Caco-2 (cell line): Measurements from ENCODE around the gene CNN3. TPM values are rescaled to one million over a fixed set of nuclear protein-coding genes. Genes with fewer than 3 reads are reported as not detected.
"Not testable (repeated sequence)": the region's sequence is repeated elsewhere in the genome, so short reads cannot be mapped to it uniquely, and the experiment has no call there.

Source experiments
- BruUV-seq: library from RNA; stranded (reverse); fragments of 400-500 nt; replicated peaks from 2 replicates; lab custom pipeline; 2021; lab: Mats Ljungman, UMichigan
- CTCF ChIA-PET: fragments of 300-600 bp; sonication (Branson Sonifier 250); formaldehyde crosslinking; loops from one replicate; lab custom pipeline; 2022; ENCODE audit warnings: antibody characterized with exemption; lab: Charles Lee
- POLR2A ChIA-PET: fragments of 300-600 bp; sonication (Branson Sonifier 250); formaldehyde crosslinking; loops from one replicate; lab custom pipeline; 2022; ENCODE audit warnings: antibody characterized with exemption; lab: Charles Lee
- DNase-seq, 2 experiments: peaks; one replicate each; pipeline versions ENCODE4 v3.0.0 to v3.0.0-alpha.2; 2020 to 2022
- H3K27me3 ChIP-seq: replicated peaks from 2 replicates; pipeline ENCODE4 v1.6.0; 2011; ENCODE audit warnings: low read length; ENCODE audit not compliant: control insufficient read depth, insufficient read depth
- H3K36me3 ChIP-seq: 2 replicates; pipeline ENCODE4 v1.5.1; 2011; ENCODE audit warnings: low read length; ENCODE audit not compliant: control insufficient read depth, insufficient read depth
- H3K4me1 ChIP-seq: fragments of 250-450 bp; sonication (Bioruptor Pico); 2 replicates; pipeline ENCODE4 v1.5.1; 2020; ENCODE audit warnings: mild to moderate bottlenecking
- H3K4me3 ChIP-seq: 2 replicates; pipeline ENCODE4 v1.5.1; 2011; ENCODE audit warnings: low read depth, mild to moderate bottlenecking, control low read depth, low read length
- H3K9me3 ChIP-seq: fragments of 250-450 bp; sonication (Bioruptor Pico); 2 replicates; pipeline ENCODE4 v1.5.1; 2020; ENCODE audit warnings: mild to moderate bottlenecking, moderate library complexity
- H3K27ac Mint-ChIP-seq: one replicate; pipeline ENCODE4 v1.8.0; 2022; ENCODE audit warnings: mixed read lengths; ENCODE audit not compliant: unreplicated experiment
- H3K27me3 Mint-ChIP-seq: one replicate; pipeline ENCODE4 v1.8.0; 2022; ENCODE audit warnings: mixed read lengths; ENCODE audit not compliant: insufficient read depth, unreplicated experiment
- H3K36me3 Mint-ChIP-seq: one replicate; pipeline ENCODE4 v1.8.0; 2022; ENCODE audit warnings: mild to moderate bottlenecking, mixed read lengths; ENCODE audit not compliant: insufficient read depth, unreplicated experiment
- H3K4me1 Mint-ChIP-seq: one replicate; pipeline ENCODE4 v1.8.0; 2022; ENCODE audit warnings: low read depth, mixed read lengths; ENCODE audit not compliant: unreplicated experiment
- H3K4me3 Mint-ChIP-seq: one replicate; pipeline ENCODE4 v1.8.0; 2022; ENCODE audit warnings: mild to moderate bottlenecking, moderate library complexity, mixed read lengths; ENCODE audit not compliant: unreplicated experiment
- H3K9me3 Mint-ChIP-seq: one replicate; pipeline ENCODE4 v1.8.0; 2022; ENCODE audit warnings: mixed read lengths; ENCODE audit not compliant: unreplicated experiment
- intact Hi-C: fragments of 100-400 bp; cut with micrococcal nuclease; formaldehyde crosslinking; loops from one replicate; pipeline ENCODE4 v1.10.0; 2022; ENCODE audit not compliant: unreplicated experiment
- total RNA-seq: library from RNA; stranded (reverse); gene quantifications from 2 replicates; pipeline ENCODE4 v1.2.3, GENCODE V29; 2022
- TF ChIP-seq, protein P1 (sequence below), 2 experiments: fragments of 200-600 bp in 1 of 2; IDR thresholded peaks; 1 replicate in 1 of 2; 2 replicates in 1 of 2; pipeline versions ENCODE4 v1.5.1 to v1.8.0; 2011 to 2022; ENCODE audit warnings: antibody characterized with exemption in 1 of 2, control low read depth in 1 of 2, inconsistent platforms in 1 of 2, low read depth in 1 of 2, low read length in 1 of 2, mild to moderate bottlenecking in 1 of 2, moderate library complexity in 1 of 2; ENCODE audit not compliant: insufficient read depth in 1 of 2, severe bottlenecking in 1 of 2, unreplicated experiment in 1 of 2

Gene CNN3
- total RNA-seq, 1 experiment from 2014 or later: 329 TPM

- no peaks in the 10 kb centered on the region for H3K36me3 Mint-ChIP-seq
- peaks cover 18% of the 10 kb centered on the region for H3K4me1 Mint-ChIP-seq
These were observed 20.5 kb upstream of the CNN3 start for GRCh38 chr1:94947437-94947836.

DNA sequence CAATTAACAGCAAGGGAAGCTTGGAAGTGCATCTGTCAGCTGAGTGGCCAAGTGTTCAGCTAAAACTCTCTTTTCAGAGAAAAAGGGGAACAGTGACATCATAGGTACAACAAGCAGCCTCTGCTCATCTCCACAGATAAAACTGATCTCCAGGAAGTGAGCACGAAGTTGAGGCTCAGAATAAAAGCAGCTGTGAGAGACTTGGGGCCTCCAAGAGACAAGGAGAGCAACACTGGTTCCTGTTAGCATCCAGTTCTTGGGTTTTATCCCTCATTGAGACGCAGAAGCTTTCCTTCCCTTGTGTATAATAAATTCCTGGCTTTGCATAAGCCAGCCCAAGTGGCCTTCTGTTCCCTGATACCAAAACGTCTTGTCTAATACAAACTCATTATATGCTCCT lies 20.0 kb upstream of the CNN3 start:
- Histone ChIP-seq H3K36me3 (no peaks in the 10 kb centered on the region), H3K9me3 (no peaks in the 10 kb centered on the region), H3K27me3 (no peaks in the 10 kb centered on the region), H3K4me1 (peaks cover 23% of the 10 kb centered on the region), H3K4me3 (no peak overlapping the region)
- H3K27me3 Mint-ChIP-seq: no peaks in the 10 kb centered on the region
- CTCF ChIA-PET: no interaction called here
- TF ChIP-seq, protein P1, sequence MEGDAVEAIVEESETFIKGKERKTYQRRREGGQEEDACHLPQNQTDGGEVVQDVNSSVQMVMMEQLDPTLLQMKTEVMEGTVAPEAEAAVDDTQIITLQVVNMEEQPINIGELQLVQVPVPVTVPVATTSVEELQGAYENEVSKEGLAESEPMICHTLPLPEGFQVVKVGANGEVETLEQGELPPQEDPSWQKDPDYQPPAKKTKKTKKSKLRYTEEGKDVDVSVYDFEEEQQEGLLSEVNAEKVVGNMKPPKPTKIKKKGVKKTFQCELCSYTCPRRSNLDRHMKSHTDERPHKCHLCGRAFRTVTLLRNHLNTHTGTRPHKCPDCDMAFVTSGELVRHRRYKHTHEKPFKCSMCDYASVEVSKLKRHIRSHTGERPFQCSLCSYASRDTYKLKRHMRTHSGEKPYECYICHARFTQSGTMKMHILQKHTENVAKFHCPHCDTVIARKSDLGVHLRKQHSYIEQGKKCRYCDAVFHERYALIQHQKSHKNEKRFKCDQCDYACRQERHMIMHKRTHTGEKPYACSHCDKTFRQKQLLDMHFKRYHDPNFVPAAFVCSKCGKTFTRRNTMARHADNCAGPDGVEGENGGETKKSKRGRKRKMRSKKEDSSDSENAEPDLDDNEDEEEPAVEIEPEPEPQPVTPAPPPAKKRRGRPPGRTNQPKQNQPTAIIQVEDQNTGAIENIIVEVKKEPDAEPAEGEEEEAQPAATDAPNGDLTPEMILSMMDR (IDR thresholded peaks at IDR 0.05; ENCODE audit: insufficient read depth in 1 of 2, low read depth in 1 of 2, low read length in 1 of 2, severe bottlenecking in 1 of 2, unreplicated experiment in 1 of 2): no peak
- H3K36me3 Mint-ChIP-seq: no peaks in the 10 kb centered on the region
- H3K27ac Mint-ChIP-seq: no peak overlapping the region
- peaks cover 18% of the 10 kb centered on the region for H3K4me1 Mint-ChIP-seq
- DNase-seq: no peak
- POLR2A ChIA-PET: no interaction called here
- intact Hi-C loops: no loop called here
- no TSS peak for BruUV-seq
- H3K4me3 Mint-ChIP-seq: no peak overlapping the region
- H3K9me3 Mint-ChIP-seq: no peaks in the 10 kb centered on the region

More at GRCh38 chr1:94947437-94947836, 20.5 kb upstream of the CNN3 start:
- Histone ChIP-seq H3K9me3 (no peaks in the 10 kb centered on the region), H3K36me3 (no peaks in the 10 kb centered on the region), H3K4me3 (no peak overlapping the region), H3K27me3 (no peaks in the 10 kb centered on the region), H3K4me1 (peaks cover 20% of the 10 kb centered on the region)
- ChIA-PET POLR2A (no interaction called here), CTCF (no interaction called here)
- intact Hi-C loops: no loop called here
- TF ChIP-seq, protein P1 (IDR thresholded peaks at IDR 0.05; ENCODE audit: insufficient read depth in 1 of 2, low read depth in 1 of 2, low read length in 1 of 2, severe bottlenecking in 1 of 2, unreplicated experiment in 1 of 2): no peak
- Mint-ChIP-seq H3K27ac (no peak overlapping the region), H3K4me3 (no peak overlapping the region), H3K9me3 (no peaks in the 10 kb centered on the region), H3K27me3 (no peaks in the 10 kb centered on the region)
- no peak for DNase-seq
- no TSS peak for BruUV-seq

GRCh38 chr1:94942171-94943128 lies 15.5 kb upstream of the CNN3 start:
- Mint-ChIP-seq H3K9me3 (no peaks in the 10 kb centered on the region), H3K27ac (peak overlapping the region; percentile 59), H3K4me3 (no peak overlapping the region), H3K27me3 (no peaks in the 10 kb centered on the region), H3K4me1 (peaks cover 16% of the 10 kb centered on the region), H3K36me3 (peaks cover 12% of the 10 kb centered on the region)
- CTCF ChIA-PET: no interaction called here
- Histone ChIP-seq H3K36me3 (no peaks in the 10 kb centered on the region), H3K4me3 (no peak overlapping the region), H3K4me1 (peaks cover 38% of the 10 kb centered on the region), H3K27me3 (no peaks in the 10 kb centered on the region), H3K9me3 (no peaks in the 10 kb centered on the region)
- POLR2A ChIA-PET: interaction anchor here (0.6 kb wide), 1 partner anchor 175 kb away, joined by 3 read pairs; no protein-coding TSS in a partner anchor
- TSS peak; percentile 63 for BruUV-seq
- intact Hi-C loops: no loop called here
- peak in 1 of 2 experiments; percentile 14 for DNase-seq
- TF ChIP-seq, protein P1 (IDR thresholded peaks at IDR 0.05; ENCODE audit: insufficient read depth in 1 of 2, low read depth in 1 of 2, low read length in 1 of 2, severe bottlenecking in 1 of 2, unreplicated experiment in 1 of 2): no peak

DNA sequence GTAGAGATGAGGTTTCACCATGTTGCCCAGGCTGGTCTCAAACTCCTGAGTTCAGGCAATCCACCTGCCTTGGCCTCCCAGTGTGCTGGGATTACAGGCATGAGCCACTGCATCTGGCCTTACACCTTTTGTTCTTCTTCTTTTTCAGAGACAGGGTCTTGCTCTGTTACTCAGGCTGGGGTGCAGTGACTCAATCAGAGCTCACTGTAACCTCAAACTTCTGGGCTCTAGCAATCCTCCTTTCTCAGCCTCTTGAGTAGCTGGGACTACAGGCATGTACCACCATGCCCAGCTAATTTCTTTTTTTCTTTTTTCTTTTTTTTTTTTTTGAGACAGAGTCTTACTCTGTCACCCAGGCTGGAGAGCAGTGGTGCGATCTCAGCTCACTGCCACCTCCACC lies 14.6 kb upstream of the CNN3 start:
- H3K36me3 Mint-ChIP-seq: peaks cover 12% of the 10 kb centered on the region
- peak overlapping the region; percentile 59 for H3K27ac Mint-ChIP-seq
- CTCF ChIA-PET, H3K27me3 ChIP-seq, H3K4me3 Mint-ChIP-seq, BruUV-seq, H3K4me3 ChIP-seq, H3K9me3 ChIP-seq, H3K9me3 Mint-ChIP-seq, H3K36me3 ChIP-seq, intact Hi-C loops, DNase-seq, H3K27me3 Mint-ChIP-seq: not testable (repeated sequence)
- H3K4me1 Mint-ChIP-seq: peaks cover 19% of the 10 kb centered on the region
- peaks cover 38% of the 10 kb centered on the region for H3K4me1 ChIP-seq
- POLR2A ChIA-PET: interaction anchor here (0.6 kb wide), 1 partner anchor 176 kb away, joined by 3 read pairs; no protein-coding TSS in a partner anchor
